Panc1 (cell line): ENCODE results near the gene CGB1. TPM values are rescaled to one million over a fixed set of nuclear protein-coding genes. Genes with fewer than 3 reads are reported as not detected.

Source experiments
- ATAC-seq: fragments of 200-7000 bp; cut with Tn5 transposase; 2 replicates; pipeline ENCODE4 v1.9.1; 2020; ENCODE audit warnings: mild to moderate bottlenecking, moderate library complexity
- BruUV-seq: library from RNA; stranded (reverse); fragments of 400-500 nt; replicated peaks from 2 replicates; lab custom pipeline; 2021; lab: Mats Ljungman, UMichigan
- CTCF ChIA-PET: fragments of 300-600 bp; sonication (Branson Sonifier 250); formaldehyde crosslinking; loops from one replicate; lab custom pipeline; 2022; ENCODE audit warnings: antibody characterized with exemption; lab: Charles Lee
- POLR2A ChIA-PET: fragments of 300-600 bp; sonication (Branson Sonifier 250); formaldehyde crosslinking; loops from one replicate; lab custom pipeline; 2022; ENCODE audit warnings: antibody characterized with exemption; lab: Charles Lee
- DNase-seq: peaks from one replicate; pipeline ENCODE4 v3.0.0-alpha.2; 2010; ENCODE audit warnings: low read depth, low spot score
- H3K27ac ChIP-seq: 2 replicates; pipeline ENCODE4 v1.5.1; 2011; ENCODE audit warnings: mild to moderate bottlenecking, low read length, inconsistent platforms
- H3K27me3 ChIP-seq: fragments of 200-500 bp; sonication (Bioruptor generic); 2 replicates; pipeline ENCODE4 v1.6.0; 2014; ENCODE audit warnings: low read length, inconsistent platforms; ENCODE audit not compliant: control insufficient read depth, insufficient read depth
- H3K36me3 ChIP-seq: fragments of 200-500 bp; sonication (Bioruptor generic); 2 replicates; pipeline ENCODE4 v1.5.1; 2014; ENCODE audit warnings: inconsistent platforms, mild to moderate bottlenecking, low read length, moderate library complexity; ENCODE audit not compliant: control insufficient read depth, insufficient read depth
- H3K4me1 ChIP-seq: 2 replicates; pipeline ENCODE4 v1.5.1; 2011; ENCODE audit warnings: inconsistent platforms, mild to moderate bottlenecking, low read length, moderate library complexity; ENCODE audit not compliant: control insufficient read depth, insufficient read depth
- H3K4me3 ChIP-seq, 2 experiments: 2 replicates each; pipeline ENCODE4 v1.5.1; 2011 to 2012; ENCODE audit warnings: low read depth in 2 of 2, low read length in 2 of 2, mild to moderate bottlenecking in 2 of 2, inconsistent platforms in 1 of 2, moderate library complexity in 1 of 2
- H3K9me3 ChIP-seq: fragments of 200-500 bp; sonication (Bioruptor generic); 2 replicates; pipeline ENCODE4 v1.5.1; 2014; ENCODE audit warnings: low read depth, mild to moderate bottlenecking, inconsistent platforms, low read length, moderate library complexity; ENCODE audit not compliant: control insufficient read depth, insufficient read depth
- POLR2AphosphoS5 ChIP-seq: IDR thresholded peaks from 2 replicates; pipeline ENCODE4 v1.6.1; 2012; ENCODE audit warnings: mild to moderate bottlenecking, low read depth, low read length, moderate library complexity
- SIN3A ChIP-seq: IDR thresholded peaks from 2 replicates; pipeline ENCODE4 v1.6.1; 2012; ENCODE audit warnings: low read depth, mild to moderate bottlenecking, low read length, moderate library complexity, borderline replicate concordance; ENCODE audit not compliant: insufficient read depth
- TCF7L2 ChIP-seq: IDR thresholded peaks from 2 replicates; pipeline ENCODE4 v1.6.1; 2011; ENCODE audit warnings: mild to moderate bottlenecking, low read depth, low read length, inconsistent platforms
- in situ Hi-C: cut with HindIII; loops from 2 replicates; pipeline ENCODE4 v1.10.0; 2016; ENCODE audit warnings: low sequenced_read_pairs, low pct_unique_long_range_greater_than_20kb
- intact Hi-C: fragments of 100-400 bp; cut with micrococcal nuclease; formaldehyde crosslinking; loops from one replicate; pipeline ENCODE4 v1.10.0; 2022; ENCODE audit not compliant: unreplicated experiment
- total RNA-seq: library from RNA; stranded (reverse); gene quantifications from one replicate; pipeline ENCODE4 v1.2.1, GENCODE V29; 2021; ENCODE audit not compliant: unreplicated experiment
- TF ChIP-seq, protein P1 (sequence below), 2 experiments: IDR thresholded peaks; 2 replicates each; pipeline ENCODE4 v1.6.1; 2011 to 2012; ENCODE audit warnings: low read depth in 2 of 2, control low read depth in 1 of 2, low read length in 1 of 2, mild to moderate bottlenecking in 1 of 2, moderate library complexity in 1 of 2; ENCODE audit not compliant: insufficient read depth in 1 of 2
- TF ChIP-seq, protein P2 (sequence below): fragments of 450-650 bp; IDR thresholded peaks from 2 replicates; pipeline ENCODE4 v1.5.1; 2017; ENCODE audit warnings: mild to moderate bottlenecking

The CGB1 gene
- total RNA-seq, 1 experiment from 2014 or later, result not detected

DNA sequence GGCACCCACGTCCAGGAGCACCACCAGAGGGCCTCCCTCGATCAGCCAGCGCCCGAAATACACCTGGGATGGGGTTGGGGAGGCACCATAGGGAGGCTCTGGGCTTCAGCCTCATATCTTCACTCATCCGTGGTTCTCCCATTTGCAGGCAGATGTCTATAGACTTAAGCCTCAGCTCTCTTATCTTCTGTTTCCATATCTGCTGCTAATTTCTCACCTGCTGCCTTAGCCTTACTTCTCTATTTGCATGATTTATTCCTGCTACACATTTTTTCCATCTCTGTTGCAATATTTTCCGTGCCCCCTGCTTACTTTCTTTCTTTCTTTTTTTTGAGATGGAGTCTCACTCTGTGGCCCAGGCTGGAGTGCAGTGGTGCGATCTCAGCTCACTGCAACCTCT, 49.4 kb downstream of the CGB1 start:
- H3K27ac ChIP-seq, result no peak overlapping the region
- H3K4me3 ChIP-seq, result no peak overlapping the region
- no peak for ATAC-seq
- in situ Hi-C loops (no loop called here), intact Hi-C loops (no loop called here)
- no peak for DNase-seq
- BruUV-seq, result no TSS peak
- ChIA-PET CTCF (interaction anchor here (0.6 to 1.6 kb wide), 2 partner anchors 11 to 17 kb away, joined by 4 to 9 read pairs; no protein-coding TSS in a partner anchor), POLR2A (no interaction called here)
- H3K27me3 ChIP-seq, result no peaks in the 10 kb centered on the region
- H3K36me3 ChIP-seq, result no peaks in the 10 kb centered on the region; the same call in 1 of the 2 replicates
- H3K4me1 ChIP-seq, result no peaks in the 10 kb centered on the region
- TF ChIP-seq POLR2AphosphoS5, result no peak
- TF ChIP-seq TCF7L2, result no peak
- TF ChIP-seq, protein P1, sequence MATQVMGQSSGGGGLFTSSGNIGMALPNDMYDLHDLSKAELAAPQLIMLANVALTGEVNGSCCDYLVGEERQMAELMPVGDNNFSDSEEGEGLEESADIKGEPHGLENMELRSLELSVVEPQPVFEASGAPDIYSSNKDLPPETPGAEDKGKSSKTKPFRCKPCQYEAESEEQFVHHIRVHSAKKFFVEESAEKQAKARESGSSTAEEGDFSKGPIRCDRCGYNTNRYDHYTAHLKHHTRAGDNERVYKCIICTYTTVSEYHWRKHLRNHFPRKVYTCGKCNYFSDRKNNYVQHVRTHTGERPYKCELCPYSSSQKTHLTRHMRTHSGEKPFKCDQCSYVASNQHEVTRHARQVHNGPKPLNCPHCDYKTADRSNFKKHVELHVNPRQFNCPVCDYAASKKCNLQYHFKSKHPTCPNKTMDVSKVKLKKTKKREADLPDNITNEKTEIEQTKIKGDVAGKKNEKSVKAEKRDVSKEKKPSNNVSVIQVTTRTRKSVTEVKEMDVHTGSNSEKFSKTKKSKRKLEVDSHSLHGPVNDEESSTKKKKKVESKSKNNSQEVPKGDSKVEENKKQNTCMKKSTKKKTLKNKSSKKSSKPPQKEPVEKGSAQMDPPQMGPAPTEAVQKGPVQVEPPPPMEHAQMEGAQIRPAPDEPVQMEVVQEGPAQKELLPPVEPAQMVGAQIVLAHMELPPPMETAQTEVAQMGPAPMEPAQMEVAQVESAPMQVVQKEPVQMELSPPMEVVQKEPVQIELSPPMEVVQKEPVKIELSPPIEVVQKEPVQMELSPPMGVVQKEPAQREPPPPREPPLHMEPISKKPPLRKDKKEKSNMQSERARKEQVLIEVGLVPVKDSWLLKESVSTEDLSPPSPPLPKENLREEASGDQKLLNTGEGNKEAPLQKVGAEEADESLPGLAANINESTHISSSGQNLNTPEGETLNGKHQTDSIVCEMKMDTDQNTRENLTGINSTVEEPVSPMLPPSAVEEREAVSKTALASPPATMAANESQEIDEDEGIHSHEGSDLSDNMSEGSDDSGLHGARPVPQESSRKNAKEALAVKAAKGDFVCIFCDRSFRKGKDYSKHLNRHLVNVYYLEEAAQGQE (IDR thresholded peaks at IDR 0.05; ENCODE audit: insufficient read depth in 1 of 2, low read depth in 2 of 2, low read length in 1 of 2), result no peak
- TF ChIP-seq SIN3A, result no peak
- TF ChIP-seq, protein P2, sequence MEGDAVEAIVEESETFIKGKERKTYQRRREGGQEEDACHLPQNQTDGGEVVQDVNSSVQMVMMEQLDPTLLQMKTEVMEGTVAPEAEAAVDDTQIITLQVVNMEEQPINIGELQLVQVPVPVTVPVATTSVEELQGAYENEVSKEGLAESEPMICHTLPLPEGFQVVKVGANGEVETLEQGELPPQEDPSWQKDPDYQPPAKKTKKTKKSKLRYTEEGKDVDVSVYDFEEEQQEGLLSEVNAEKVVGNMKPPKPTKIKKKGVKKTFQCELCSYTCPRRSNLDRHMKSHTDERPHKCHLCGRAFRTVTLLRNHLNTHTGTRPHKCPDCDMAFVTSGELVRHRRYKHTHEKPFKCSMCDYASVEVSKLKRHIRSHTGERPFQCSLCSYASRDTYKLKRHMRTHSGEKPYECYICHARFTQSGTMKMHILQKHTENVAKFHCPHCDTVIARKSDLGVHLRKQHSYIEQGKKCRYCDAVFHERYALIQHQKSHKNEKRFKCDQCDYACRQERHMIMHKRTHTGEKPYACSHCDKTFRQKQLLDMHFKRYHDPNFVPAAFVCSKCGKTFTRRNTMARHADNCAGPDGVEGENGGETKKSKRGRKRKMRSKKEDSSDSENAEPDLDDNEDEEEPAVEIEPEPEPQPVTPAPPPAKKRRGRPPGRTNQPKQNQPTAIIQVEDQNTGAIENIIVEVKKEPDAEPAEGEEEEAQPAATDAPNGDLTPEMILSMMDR, result no peak
- no peaks in the 10 kb centered on the region for H3K9me3 ChIP-seq

DNA sequence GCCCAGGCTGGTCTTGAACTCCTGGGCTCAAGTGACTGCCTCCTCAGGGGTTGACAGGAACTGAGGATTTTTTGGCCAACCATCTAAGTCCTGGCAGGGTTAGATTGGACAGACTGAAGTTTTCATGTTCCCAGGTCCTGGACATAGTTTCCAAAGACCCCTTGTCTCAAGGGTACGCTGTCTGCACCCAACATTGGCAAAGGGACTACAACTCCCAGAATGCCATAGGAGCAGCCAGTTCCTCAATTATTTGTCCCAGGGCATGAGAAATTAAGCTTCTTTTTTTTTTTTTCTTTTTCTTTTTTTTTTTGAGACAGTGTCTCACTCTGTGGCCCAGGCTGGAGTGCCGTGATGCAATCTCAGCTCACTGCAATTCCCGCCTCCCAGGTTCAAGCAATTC, 50.5 kb downstream of the CGB1 start:
- Histone ChIP-seq H3K27me3 (no peaks in the 10 kb centered on the region), H3K9me3 (no peaks in the 10 kb centered on the region), H3K36me3 (no peaks in the 10 kb centered on the region), H3K4me3 (no peak overlapping the region), H3K27ac (no peak overlapping the region), H3K4me1 (no peaks in the 10 kb centered on the region)
- no TSS peak for BruUV-seq
- TF ChIP-seq, protein P1 (IDR thresholded peaks at IDR 0.05; ENCODE audit: insufficient read depth in 1 of 2, low read depth in 2 of 2, low read length in 1 of 2), result no peak
- TF ChIP-seq TCF7L2 (no peak), SIN3A (no peak), POLR2AphosphoS5 (no peak)
- TF ChIP-seq, protein P2, result no peak
- CTCF ChIA-PET, result interaction anchor here (0.6 to 1.6 kb wide), 2 partner anchors 16 to 158 kb away, joined by 3 to 4 read pairs; no protein-coding TSS in a partner anchor
- DNase-seq (no peak), ATAC-seq (no peak)
- POLR2A ChIA-PET, result no interaction called here
- intact Hi-C loops, result no loop called here
- in situ Hi-C loops, result no loop called here
